Stomach (tissue), 9 donors: ENCODE measurements around the gene CS. TPM values are rescaled to one million over a fixed set of nuclear protein-coding genes. Genes with fewer than 3 reads are reported as not detected.

Experiments used
- DNase-seq, 2 donors: peaks; one replicate each; pipeline versions ENCODE4 v3.0.0 to v3.0.0-alpha.2; 2013 to 2019
- H3K27ac ChIP-seq, 5 donors: fragments of 200-600 bp in 4 of 5; sonication (generic) in 4 of 5; one replicate each; pipeline ENCODE4 v1.5.1; 2013 to 2019; ENCODE audit warnings: mild to moderate bottlenecking in 1 of 5, moderate library complexity in 1 of 5
- H3K27me3 ChIP-seq, 3 donors: fragments of 200-600 bp; sonication (generic); one replicate each; pipeline ENCODE4 v1.5.1; 2017 to 2019; ENCODE audit warnings: mixed run types in 1 of 3
- H3K36me3 ChIP-seq, 4 donors: fragments of 200-600 bp; sonication (generic); 1 replicate in 3 of 4; 2 replicates in 1 of 4; pipeline ENCODE4 v1.5.1; 2016 to 2019
- H3K4me1 ChIP-seq, 4 donors: fragments of 200-600 bp; sonication (generic); one replicate each; pipeline ENCODE4 v1.5.1; 2016 to 2019
- H3K4me3 ChIP-seq, 4 donors: fragments of 200-600 bp; sonication (generic) in 3 of 4; one replicate each; pipeline ENCODE4 v1.5.1; 2016 to 2019; ENCODE audit warnings: mild to moderate bottlenecking in 1 of 4
- H3K9me3 ChIP-seq, 4 donors: fragments of 200-600 bp; sonication (generic); one replicate each; pipeline ENCODE4 v1.5.1; 2016 to 2019
- EP300 ChIP-seq: sonication (generic); formaldehyde crosslinking; IDR thresholded peaks from one replicate; pipeline ENCODE4 v1.6.1; 2017; ENCODE audit warnings: antibody characterized with exemption
- POLR2A ChIP-seq, 4 donors: fragments of 450-650 bp; IDR thresholded peaks; one replicate each; pipeline ENCODE4 v1.6.1; 2016; ENCODE audit warnings: antibody characterized with exemption in 4 of 4, control low read depth in 2 of 4, mild to moderate bottlenecking in 1 of 4, moderate library complexity in 1 of 4
- POLR2AphosphoS5 ChIP-seq, 3 donors: sonication (generic); formaldehyde crosslinking; IDR thresholded peaks; one replicate each; pipeline ENCODE4 v1.6.1; 2016; ENCODE audit warnings: antibody characterized with exemption in 3 of 3
- whole genome bisulfite sequencing, 5 donors: extraction: QIAGEN DNeasy Blood & Tissue Kit in 3 of 5; methylation state at CpG; one replicate each; pipeline versions ENCODE4 v1.1.5 to v1.1.7; 2013 to 2018; 5-methylcytosine and 5-hydroxymethylcytosine counted together
- intact Hi-C: fragments of 100-400 bp; cut with DNase I; formaldehyde crosslinking; loops from one replicate; pipeline ENCODE4 v1.15.1; 2023; ENCODE audit warnings: low total_unique reads
- polyA plus RNA-seq, 3 donors: library from polyadenylated mRNA; stranded (reverse); fragments of 200-250 nt; gene quantifications; one replicate each; pipeline ENCODE4 v1.2.3, GENCODE V29; 2013
- total RNA-seq, 5 donors: library from RNA; depleted of rRNA; stranded (reverse); fragments of >200 nt; gene quantifications; one replicate each; pipeline versions ENCODE4 v1.1.0 to v1.2.3, GENCODE V29; 2014 to 2016
- TF ChIP-seq, protein P1 (sequence below), 7 experiments: fragments of 450-650 bp in 4 of 7; fragments of 200-600 bp in 3 of 7; sonication (generic) in 3 of 7; IDR thresholded peaks; one replicate each; pipeline ENCODE4 v1.5.1; 2016 to 2019; ENCODE audit warnings: antibody characterized with exemption in 7 of 7, control low read depth in 2 of 7, mild to moderate bottlenecking in 1 of 7
- donor health status: healthy with polysubstance abuse.
- donor health status: Bipolar disorder and iron deficiency.
- donor health status: healthy.

CS gene
- total and polyA plus RNA-seq, 8 donors: 51.9 to 174 (median 114) TPM

DNA sequence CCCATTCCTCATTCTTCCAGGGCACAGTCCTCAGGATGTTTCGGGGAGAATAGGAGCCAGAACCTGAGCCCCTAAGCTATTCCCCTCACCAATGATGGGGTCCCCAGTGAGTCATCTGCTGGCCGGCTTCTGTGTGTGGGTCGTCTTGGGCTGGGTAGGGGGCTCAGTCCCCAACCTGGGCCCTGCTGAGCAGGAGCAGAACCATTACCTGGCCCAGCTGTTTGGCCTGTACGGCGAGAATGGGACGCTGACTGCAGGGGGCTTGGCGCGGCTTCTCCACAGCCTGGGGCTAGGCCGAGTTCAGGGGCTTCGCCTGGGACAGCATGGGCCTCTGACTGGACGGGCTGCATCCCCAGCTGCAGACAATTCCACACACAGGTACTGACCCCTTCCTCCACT, 68.9 kb downstream of the CS start:
- no peak overlapping the region for H3K27ac ChIP-seq
- 58 to 100% (median 81%) methylated on average over 1 to 11 of the region's 11 CpGs for WGBS, 5 donors
- intact Hi-C loops: no loop called here
- DNase-seq: no peak
- no peak overlapping the region for H3K4me3 ChIP-seq
- peaks cover 8 to 33% (median 23%) of the 10 kb centered on the region in 4 donors for H3K36me3 ChIP-seq
- peaks cover 0 to 8% (median 5%) of the 10 kb centered on the region in 4 donors for H3K4me1 ChIP-seq
- TF ChIP-seq, protein P1, sequence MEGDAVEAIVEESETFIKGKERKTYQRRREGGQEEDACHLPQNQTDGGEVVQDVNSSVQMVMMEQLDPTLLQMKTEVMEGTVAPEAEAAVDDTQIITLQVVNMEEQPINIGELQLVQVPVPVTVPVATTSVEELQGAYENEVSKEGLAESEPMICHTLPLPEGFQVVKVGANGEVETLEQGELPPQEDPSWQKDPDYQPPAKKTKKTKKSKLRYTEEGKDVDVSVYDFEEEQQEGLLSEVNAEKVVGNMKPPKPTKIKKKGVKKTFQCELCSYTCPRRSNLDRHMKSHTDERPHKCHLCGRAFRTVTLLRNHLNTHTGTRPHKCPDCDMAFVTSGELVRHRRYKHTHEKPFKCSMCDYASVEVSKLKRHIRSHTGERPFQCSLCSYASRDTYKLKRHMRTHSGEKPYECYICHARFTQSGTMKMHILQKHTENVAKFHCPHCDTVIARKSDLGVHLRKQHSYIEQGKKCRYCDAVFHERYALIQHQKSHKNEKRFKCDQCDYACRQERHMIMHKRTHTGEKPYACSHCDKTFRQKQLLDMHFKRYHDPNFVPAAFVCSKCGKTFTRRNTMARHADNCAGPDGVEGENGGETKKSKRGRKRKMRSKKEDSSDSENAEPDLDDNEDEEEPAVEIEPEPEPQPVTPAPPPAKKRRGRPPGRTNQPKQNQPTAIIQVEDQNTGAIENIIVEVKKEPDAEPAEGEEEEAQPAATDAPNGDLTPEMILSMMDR (IDR thresholded peaks at IDR 0.05): no peak
- no peak for TF ChIP-seq EP300
- TF ChIP-seq POLR2AphosphoS5 (IDR thresholded peaks at IDR 0.05): no peak
- TF ChIP-seq POLR2A (IDR thresholded peaks at IDR 0.05): no peak
- H3K9me3 ChIP-seq: no peaks in the 10 kb centered on the region
- no peaks in the 10 kb centered on the region for H3K27me3 ChIP-seq

DNA sequence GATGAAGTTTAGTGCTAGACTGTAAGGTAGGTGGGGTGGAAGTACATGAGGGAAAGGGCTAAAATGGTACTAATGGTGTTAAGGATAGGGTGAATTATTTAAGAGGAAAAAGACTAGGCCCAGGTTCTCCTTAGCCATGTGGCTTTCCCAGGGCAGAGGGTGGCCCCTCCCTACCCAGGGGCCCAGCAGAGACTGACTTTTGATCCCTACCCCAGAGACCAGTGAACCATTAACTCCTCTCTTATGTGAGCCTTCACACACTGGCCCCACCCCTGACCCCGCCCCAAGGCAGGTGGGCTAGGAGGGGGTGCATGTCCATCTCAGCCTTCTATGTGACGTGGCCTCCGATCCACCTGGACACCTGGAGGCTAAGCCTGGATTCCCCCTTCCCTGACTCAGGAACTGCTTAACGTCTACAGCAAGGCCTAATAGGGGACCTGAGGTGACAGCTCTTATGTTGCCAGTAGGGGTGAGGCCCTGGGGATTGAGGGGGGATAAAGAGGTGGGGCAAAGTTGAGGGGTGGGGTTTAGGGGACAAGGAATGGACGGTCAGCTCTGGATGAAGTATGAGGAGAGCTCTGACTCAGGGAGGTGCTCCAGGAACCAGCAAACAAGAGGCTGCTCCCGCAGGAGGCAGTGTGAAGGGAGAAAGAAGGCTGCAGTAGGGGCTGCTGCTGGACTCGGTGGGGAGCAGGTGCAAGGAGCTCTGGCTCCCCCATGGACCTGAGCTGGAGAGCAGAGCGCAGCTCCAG, 69.5 kb downstream of the CS start:
- Histone ChIP-seq H3K4me3 (no peak overlapping the region), H3K9me3 (no peaks in the 10 kb centered on the region), H3K36me3 (peaks cover 8 to 29% (median 23%) of the 10 kb centered on the region in 4 donors), H3K27me3 (no peaks in the 10 kb centered on the region), H3K27ac (no peak overlapping the region), H3K4me1 (peaks cover 0 to 10% (median 5%) of the 10 kb centered on the region in 4 donors)
- intact Hi-C loops: no loop called here
- TF ChIP-seq POLR2A (IDR thresholded peaks at IDR 0.05) (no peak), EP300 (no peak), POLR2AphosphoS5 (IDR thresholded peaks at IDR 0.05) (no peak)
- TF ChIP-seq, protein P1 (IDR thresholded peaks at IDR 0.05): no peak
- 43 to 52% (median 50%) methylated on average over 6 to 8 of the region's 8 CpGs for WGBS, 5 donors
- peak in 1 of 2 donors; percentile 90 for DNase-seq

DNA sequence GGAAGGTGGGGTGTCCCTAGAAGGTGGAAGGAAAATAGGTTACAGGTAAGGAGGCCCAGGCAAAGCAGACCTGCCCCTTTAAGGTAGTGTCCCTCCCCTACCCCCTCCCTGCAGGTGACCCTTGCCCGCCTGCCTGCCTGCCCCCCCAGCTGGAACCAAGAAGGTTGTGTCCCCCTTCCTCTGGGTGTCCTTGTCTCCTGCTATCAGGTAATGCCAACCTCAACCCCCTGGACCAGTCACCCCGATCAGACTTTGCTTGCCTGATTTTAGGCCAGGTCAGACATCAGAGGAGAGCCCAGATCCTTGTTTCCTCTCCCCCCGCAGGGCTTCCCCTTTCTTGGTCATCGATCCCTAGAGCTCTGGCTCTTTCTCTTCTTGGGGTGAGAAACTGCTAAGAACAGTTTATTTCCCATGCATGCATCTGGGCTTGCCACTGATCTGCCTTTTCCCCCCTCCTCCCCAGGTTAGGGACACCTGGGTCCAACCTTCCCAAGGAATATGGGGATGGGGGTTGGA, 70.2 kb downstream of the CS start, which contains the start of gene SLC39A5:
TSS of gene SLC39A5 (plus strand) at position 136 of the 516 bp plus-strand sequence. CDS start 1,224 bp downstream, outside the sequence.
- WGBS, 5 donors: 53 to 74% (median 57%) methylated on average over 4 of the region's 4 CpGs

DNA sequence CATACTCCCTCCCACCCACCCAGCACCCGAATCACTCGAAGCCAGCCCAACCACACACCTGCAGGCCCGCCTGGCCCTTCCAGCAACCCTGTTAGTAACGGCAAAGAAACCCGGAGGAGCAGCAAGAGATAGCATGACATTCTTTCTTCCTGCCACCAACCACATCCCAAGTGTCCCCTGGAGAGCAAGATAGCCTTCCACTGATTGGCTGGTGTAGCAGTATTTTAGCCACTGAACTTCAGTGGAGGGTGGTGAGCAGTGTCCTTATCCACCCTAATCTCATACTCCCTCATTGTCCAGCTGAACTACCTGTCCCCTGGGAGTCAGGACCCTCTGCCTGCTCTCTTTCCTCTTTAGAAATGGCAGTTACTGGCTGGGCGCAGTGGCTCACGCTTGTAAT, 71.0 kb downstream of the CS start:
- H3K4me1 ChIP-seq: peaks cover 11 to 23% (median 18%) of the 10 kb centered on the region in 4 donors
- no peak for DNase-seq
- no peak overlapping the region for H3K4me3 ChIP-seq
- intact Hi-C loops: no loop called here
- no peaks in the 10 kb centered on the region for H3K27me3 ChIP-seq
- 82 to 93% (median 91%) methylated on average over 7 of the region's 7 CpGs for WGBS, 5 donors
- peaks cover 8 to 29% (median 23%) of the 10 kb centered on the region in 4 donors for H3K36me3 ChIP-seq
- H3K27ac ChIP-seq: no peak overlapping the region
- H3K9me3 ChIP-seq: no peaks in the 10 kb centered on the region
- TF ChIP-seq POLR2A (IDR thresholded peaks at IDR 0.05) (no peak), POLR2AphosphoS5 (IDR thresholded peaks at IDR 0.05) (no peak), EP300 (no peak)
- TF ChIP-seq, protein P1 (IDR thresholded peaks at IDR 0.05): no peak

More for the DNA sequence above, 70.2 kb downstream of the CS start, which contains the start of gene SLC39A5:
- no peaks in the 10 kb centered on the region for H3K9me3 ChIP-seq
- no peaks in the 10 kb centered on the region for H3K27me3 ChIP-seq
- TF ChIP-seq, protein P1 (IDR thresholded peaks at IDR 0.05): no peak
- no peak for TF ChIP-seq POLR2AphosphoS5 (IDR thresholded peaks at IDR 0.05)
- no peak for TF ChIP-seq EP300
- no peak for TF ChIP-seq POLR2A (IDR thresholded peaks at IDR 0.05)
- H3K4me3 ChIP-seq: no peak within 1 kb of the TSS
- intact Hi-C loops: no loop called here
- H3K27ac ChIP-seq: no peak within 1 kb of the TSS
- H3K4me1 ChIP-seq: peaks cover 5 to 16% (median 12%) of the 10 kb centered on the region in 4 donors
- DNase-seq: peak in 1 of 2 donors; percentile 35
- H3K36me3 ChIP-seq: peaks cover 8 to 29% (median 23%) of the 10 kb centered on the region in 4 donors
